Left ventricle myocardium inferior (tissue), 1 donor: ENCODE measurements around the gene CCAR1. TPM values are rescaled to one million over a fixed set of nuclear protein-coding genes. Genes with fewer than 3 reads are reported as not detected.
"Not testable (repeated sequence)": the region's sequence is repeated elsewhere in the genome, so short reads cannot be mapped to it uniquely, and the experiment has no call there.

Source experiments
- DNase-seq: peaks from one replicate; pipeline ENCODE4 v3.0.0-alpha.2; 2020
- H3K27ac ChIP-seq: fragments of 200-600 bp; replicated peaks from 2 replicates; pipeline ENCODE4 v1.8.0; 2021
- H3K27me3 ChIP-seq: fragments of 200-600 bp; 2 replicates; pipeline ENCODE4 v1.8.0; 2021; ENCODE audit warnings: low read depth
- H3K36me3 ChIP-seq: fragments of 200-600 bp; 2 replicates; pipeline ENCODE4 v1.8.0; 2021
- H3K4me1 ChIP-seq: fragments of 200-600 bp; 2 replicates; pipeline ENCODE4 v1.8.0; 2021
- H3K4me3 ChIP-seq: fragments of 200-600 bp; 2 replicates; pipeline ENCODE4 v1.8.0; 2021; ENCODE audit warnings: mild to moderate bottlenecking, moderate library complexity
- H3K9me3 ChIP-seq: fragments of 200-600 bp; replicated peaks from 2 replicates; pipeline ENCODE4 v1.8.0; 2021
- CTCF ChIP-seq: fragments of 200-600 bp; IDR thresholded peaks from 2 replicates; pipeline ENCODE4 v1.8.0; 2021; ENCODE audit warnings: antibody characterized with exemption, mild to moderate bottlenecking, borderline replicate concordance
- intact Hi-C: fragments of 100-400 bp; cut with micrococcal nuclease; formaldehyde crosslinking; loops from one replicate; pipeline ENCODE4 v1.11.0; 2022
- total RNA-seq: library from RNA; stranded (reverse); fragmentation: NEBNext Ultra II Directional; extraction: Animal tissue kit (Norgen Biotek cat#: 25700); gene quantifications from one replicate; pipeline ENCODE4 v1.2.1, GENCODE V29; 2021
- donor health status: DM: no; HTN: yes; CAD: no; lungs with severe emphysema.

The CCAR1 gene
- total RNA-seq, 1 donor from 2014 or later = 27.5 TPM

GRCh38 chr10:68812420-68812819 is 91.4 kb downstream of the CCAR1 start:
- intact Hi-C loops = no loop called here
- no peak for TF ChIP-seq CTCF

GRCh38 chr10:68813559-68813958 is 92.5 kb downstream of the CCAR1 start:
- no peak for DNase-seq
- H3K36me3 ChIP-seq = no peaks in the 10 kb centered on the region
- no peak overlapping the region for H3K27ac ChIP-seq
- intact Hi-C loops = no loop called here
- H3K4me1 ChIP-seq = no peaks in the 10 kb centered on the region
- TF ChIP-seq CTCF = no peak
- H3K4me3 ChIP-seq = no peak overlapping the region
- H3K27me3 ChIP-seq = no peaks in the 10 kb centered on the region
- no peaks in the 10 kb centered on the region for H3K9me3 ChIP-seq

More at GRCh38 chr10:68812420-68812819, 91.4 kb downstream of the CCAR1 start:
- H3K4me3 ChIP-seq = no peak overlapping the region
- no peaks in the 10 kb centered on the region for H3K27me3 ChIP-seq
- no peak overlapping the region for H3K27ac ChIP-seq
- H3K36me3 ChIP-seq = no peaks in the 10 kb centered on the region
- DNase-seq = no peak
- no peaks in the 10 kb centered on the region for H3K9me3 ChIP-seq
- H3K4me1 ChIP-seq = no peaks in the 10 kb centered on the region

- Histone ChIP-seq H3K27ac (no peak overlapping the region), H3K9me3 (no peaks in the 10 kb centered on the region), H3K36me3 (no peaks in the 10 kb centered on the region), H3K4me1 (no peaks in the 10 kb centered on the region), H3K27me3 (no peaks in the 10 kb centered on the region), H3K4me3 (no peak overlapping the region)
- intact Hi-C loops = no loop called here
- DNase-seq = no peak
- TF ChIP-seq CTCF = no peak
Observed at GRCh38 chr10:68816796-68817412, 95.9 kb downstream of the CCAR1 start.

GRCh38 chr10:68820359-68820758 is 99.3 kb downstream of the CCAR1 start:
- H3K4me1 ChIP-seq, DNase-seq, H3K27ac ChIP-seq, intact Hi-C loops, H3K4me3 ChIP-seq, H3K36me3 ChIP-seq, H3K9me3 ChIP-seq: not testable (repeated sequence)
- H3K27me3 ChIP-seq = peaks cover 23% of the 10 kb centered on the region

- H3K9me3 ChIP-seq, H3K36me3 ChIP-seq, intact Hi-C loops, H3K4me3 ChIP-seq, DNase-seq, H3K27ac ChIP-seq, H3K4me1 ChIP-seq: not testable (repeated sequence)
- H3K27me3 ChIP-seq = peaks cover 42% of the 10 kb centered on the region
Observed at GRCh38 chr10:68822626-68823025, 101.6 kb downstream of the CCAR1 start.

- Histone ChIP-seq H3K4me1 (peaks cover 11% of the 10 kb centered on the region), H3K4me3 (peak within 1 kb of the TSS; percentile 72), H3K9me3 (no peaks in the 10 kb centered on the region), H3K36me3 (no peaks in the 10 kb centered on the region), H3K27ac (peak within 1 kb of the TSS; percentile 25), H3K27me3 (peaks cover 51% of the 10 kb centered on the region)
- DNase-seq = peak; percentile 47
- intact Hi-C loops = no loop called here
- no peak for TF ChIP-seq CTCF
Observed at GRCh38 chr10:68826764-68827591, 105.9 kb downstream of the CCAR1 start, which contains the start of gene STOX1. Gene STOX1 (plus strand): TSS chr10:68827531. CDS start chr10:68827624, 93 bp downstream.

- H3K4me1 ChIP-seq = peaks cover 11% of the 10 kb centered on the region
- H3K27me3 ChIP-seq = peaks cover 48% of the 10 kb centered on the region
- H3K36me3 ChIP-seq, H3K9me3 ChIP-seq, intact Hi-C loops, H3K27ac ChIP-seq, DNase-seq: not testable (repeated sequence)
- H3K4me3 ChIP-seq = peak overlapping the region; percentile 72
Observed at GRCh38 chr10:68827592-68827959, 106.5 kb downstream of the CCAR1 start.

- H3K27ac ChIP-seq, intact Hi-C loops, H3K9me3 ChIP-seq, DNase-seq, H3K36me3 ChIP-seq: not testable (repeated sequence)
- H3K27me3 ChIP-seq = peaks cover 43% of the 10 kb centered on the region
- peaks cover 11% of the 10 kb centered on the region for H3K4me1 ChIP-seq
- H3K4me3 ChIP-seq = peak overlapping the region; percentile 61
Observed at GRCh38 chr10:68828083-68828601, 107.1 kb downstream of the CCAR1 start.
